ENCODE data around the gene AEN.

The AEN gene

DNA sequence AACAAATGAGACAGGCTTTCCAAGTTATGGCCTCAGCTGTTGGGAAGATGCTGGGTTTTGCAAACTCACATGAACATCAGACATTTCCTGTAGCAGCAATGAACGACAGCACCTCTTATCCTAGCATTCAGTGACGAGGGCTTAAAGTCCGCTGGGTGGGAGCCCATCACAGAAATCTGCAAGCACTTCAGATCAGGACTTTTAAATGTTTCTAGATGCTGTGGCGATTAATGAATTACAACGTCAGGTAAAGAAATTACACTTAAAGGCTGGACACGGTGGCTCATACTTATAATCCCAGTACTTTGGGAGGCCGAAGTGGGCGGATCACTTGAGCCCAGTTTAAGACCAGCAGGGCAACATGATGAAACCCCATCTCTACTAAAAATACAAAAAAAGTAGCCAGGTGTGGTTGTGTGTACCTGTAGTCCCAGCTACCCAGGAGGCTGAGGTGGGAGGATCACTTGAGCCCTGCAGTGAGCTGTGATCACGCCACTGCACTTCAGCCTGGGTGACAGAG, 3.9 kb downstream of the AEN start:
- peaks cover 10 to 55% (median 27%) of the 10 kb centered on the region in 4 experiments for H3K36me3 ChIP-seq (ENCODE audit: control insufficient read depth in 4 of 4, insufficient read depth in 4 of 4, low read length in 3 of 4)
- ChIA-PET CTCF (interaction anchor here (0.6 to 4.2 kb wide), 20 partner anchors 9 to 254 kb away, joined by 3 to 36 read pairs (median 4); no protein-coding TSS in a partner anchor), POLR2A (interaction anchor here (1.1 kb wide), 1 partner anchor 13 kb away, joined by 7 read pairs; the partner anchor contains the start of gene ISG20)
- no peak overlapping the region for H3K4me3 ChIP-seq (ENCODE audit: control insufficient read depth in 1 of 7, extremely low read depth in 1 of 7, insufficient read depth in 4 of 7, low read depth in 2 of 7, low read length in 6 of 7)
- H3K27ac ChIP-seq (ENCODE audit: insufficient read depth in 1 of 2, low read depth in 1 of 2, low read length in 2 of 2, poor library complexity in 1 of 2, severe bottlenecking in 2 of 2) = peak overlapping the region in 1 of 2 experiments; percentile 61
- no peaks in the 10 kb centered on the region for H3K27me3 ChIP-seq (replicated peaks in 2 of 5; ENCODE audit: control insufficient read depth in 4 of 5, insufficient read depth in 5 of 5, low read length in 4 of 5)
- no peaks in the 10 kb centered on the region for H3K9me3 ChIP-seq (ENCODE audit: control extremely low read depth in 1 of 5, control insufficient read depth in 4 of 5, insufficient read depth in 2 of 5, low read depth in 1 of 5, low read length in 4 of 5)
- WGBS (ENCODE audit: insufficient coverage) = 95% methylated on average over 5 of the region's 9 CpGs
- DNase-seq = no peak
- peaks cover 6 to 48% (median 35%) of the 10 kb centered on the region in 4 experiments for H3K4me1 ChIP-seq (ENCODE audit: control extremely low read depth in 1 of 4, control insufficient read depth in 4 of 4, insufficient read depth in 4 of 4, low read length in 3 of 4)

DNA sequence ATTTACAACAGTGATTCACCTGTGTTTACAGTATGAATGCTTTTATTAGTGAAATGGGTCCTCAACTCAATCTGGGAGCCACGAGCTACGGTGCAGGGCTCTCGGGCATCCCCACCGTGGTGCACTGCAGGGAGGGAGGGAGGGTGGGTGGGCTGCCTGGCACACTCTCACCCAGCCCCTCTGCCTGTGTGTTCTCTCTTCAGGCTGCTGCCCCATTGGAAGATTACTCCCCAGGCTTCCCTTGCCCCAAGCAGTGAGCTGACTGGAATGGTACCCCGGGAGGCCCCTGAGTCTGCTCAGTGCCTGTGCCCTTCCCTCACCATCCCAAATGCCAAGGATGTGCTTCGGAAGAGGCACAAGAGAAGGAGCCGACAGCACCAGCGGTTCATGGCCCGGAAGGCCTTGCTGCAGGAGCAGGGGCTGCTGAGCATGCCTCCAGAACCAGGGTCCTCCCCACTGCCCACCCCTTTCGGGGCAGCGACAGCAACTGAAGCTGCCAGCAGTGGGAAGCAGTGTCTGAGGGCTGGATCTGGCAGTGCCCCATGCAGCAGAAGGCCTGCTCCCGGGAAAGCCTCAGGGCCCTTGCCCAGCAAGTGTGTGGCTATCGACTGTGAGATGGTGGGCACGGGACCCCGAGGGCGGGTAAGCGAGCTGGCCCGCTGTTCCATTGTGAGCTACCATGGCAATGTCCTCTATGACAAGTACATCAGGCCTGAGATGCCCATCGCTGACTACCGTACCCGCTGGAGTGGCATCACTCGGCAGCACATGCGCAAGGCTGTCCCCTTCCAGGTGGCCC, 5.0 kb downstream of the AEN start:
- peaks cover 10 to 66% (median 32%) of the 10 kb centered on the region in 4 experiments for H3K36me3 ChIP-seq (ENCODE audit: control insufficient read depth in 4 of 4, insufficient read depth in 4 of 4, low read length in 3 of 4)
- POLR2A ChIA-PET = no interaction called here
- peaks cover 6 to 51% (median 32%) of the 10 kb centered on the region in 4 experiments for H3K4me1 ChIP-seq (ENCODE audit: control extremely low read depth in 1 of 4, control insufficient read depth in 4 of 4, insufficient read depth in 4 of 4, low read length in 3 of 4)
- no peak overlapping the region for H3K4me3 ChIP-seq (ENCODE audit: control insufficient read depth in 1 of 7, extremely low read depth in 1 of 7, insufficient read depth in 4 of 7, low read depth in 2 of 7, low read length in 6 of 7)
- no peak for DNase-seq
- no peaks in the 10 kb centered on the region for H3K9me3 ChIP-seq (ENCODE audit: control extremely low read depth in 1 of 5, control insufficient read depth in 4 of 5, insufficient read depth in 2 of 5, low read depth in 1 of 5, low read length in 4 of 5)
- H3K27me3 ChIP-seq (replicated peaks in 2 of 5; ENCODE audit: control insufficient read depth in 4 of 5, insufficient read depth in 5 of 5, low read length in 4 of 5) = no peaks in the 10 kb centered on the region
- CTCF ChIA-PET = interaction anchor here (0.9 to 4.2 kb wide), 5 partner anchors 8 to 209 kb away, joined by 3 to 36 read pairs (median 21); no protein-coding TSS in a partner anchor
- H3K27ac ChIP-seq (ENCODE audit: insufficient read depth in 1 of 2, low read depth in 1 of 2, low read length in 2 of 2, poor library complexity in 1 of 2, severe bottlenecking in 2 of 2) = no peak overlapping the region
- WGBS (ENCODE audit: insufficient coverage) = 90% methylated on average over 23 of the region's 23 CpGs

DNA sequence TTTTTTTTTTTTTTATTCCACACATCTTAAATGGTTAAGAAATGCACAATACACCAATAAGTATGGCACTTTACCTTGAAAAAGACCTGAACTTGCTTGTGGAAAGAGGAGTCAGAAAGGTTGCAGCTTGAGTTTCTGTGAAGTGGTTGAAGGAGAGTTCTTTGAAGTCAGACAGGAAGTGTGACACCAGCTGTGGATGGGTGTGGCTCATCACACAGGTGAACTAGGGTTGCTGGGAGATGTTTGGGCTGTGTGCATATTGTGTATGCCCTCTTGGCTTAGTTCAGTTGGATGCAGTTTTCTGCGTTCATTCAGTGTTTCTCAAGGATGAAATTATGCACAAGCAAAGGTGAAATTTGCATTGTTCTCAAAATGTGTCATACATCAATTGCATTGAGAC, 6.3 kb downstream of the AEN start:
- Histone ChIP-seq H3K4me1 (ENCODE audit: control extremely low read depth in 1 of 4, control insufficient read depth in 4 of 4, insufficient read depth in 4 of 4, low read length in 3 of 4) (peaks cover 0 to 38% (median 20%) of the 10 kb centered on the region in 4 experiments), H3K4me3 (ENCODE audit: control insufficient read depth in 1 of 7, extremely low read depth in 1 of 7, insufficient read depth in 4 of 7, low read depth in 2 of 7, low read length in 6 of 7) (no peak overlapping the region), H3K9me3 (ENCODE audit: control extremely low read depth in 1 of 5, control insufficient read depth in 4 of 5, insufficient read depth in 2 of 5, low read depth in 1 of 5, low read length in 4 of 5) (no peaks in the 10 kb centered on the region), H3K27ac (ENCODE audit: insufficient read depth in 1 of 2, low read depth in 1 of 2, low read length in 2 of 2, poor library complexity in 1 of 2, severe bottlenecking in 2 of 2) (no peak overlapping the region), H3K36me3 (ENCODE audit: control insufficient read depth in 4 of 4, insufficient read depth in 4 of 4, low read length in 3 of 4) (peaks cover 10 to 79% (median 38%) of the 10 kb centered on the region in 4 experiments), H3K27me3 (replicated peaks in 2 of 5; ENCODE audit: control insufficient read depth in 4 of 5, insufficient read depth in 5 of 5, low read length in 4 of 5) (no peaks in the 10 kb centered on the region)
- WGBS (ENCODE audit: insufficient coverage) = no CpG with 5 or more reads among the region's 1 CpG
- ChIA-PET CTCF (interaction anchor here (0.9 kb wide), 1 partner anchor 32 kb away, joined by 3 read pairs; no protein-coding TSS in a partner anchor), POLR2A (interaction anchor here (0.7 to 1.6 kb wide), 2 partner anchors 11 to 903 kb away, joined by 4 to 8 read pairs; partner anchors contain the start of gene ISG20)
- DNase-seq = no peak

DNA sequence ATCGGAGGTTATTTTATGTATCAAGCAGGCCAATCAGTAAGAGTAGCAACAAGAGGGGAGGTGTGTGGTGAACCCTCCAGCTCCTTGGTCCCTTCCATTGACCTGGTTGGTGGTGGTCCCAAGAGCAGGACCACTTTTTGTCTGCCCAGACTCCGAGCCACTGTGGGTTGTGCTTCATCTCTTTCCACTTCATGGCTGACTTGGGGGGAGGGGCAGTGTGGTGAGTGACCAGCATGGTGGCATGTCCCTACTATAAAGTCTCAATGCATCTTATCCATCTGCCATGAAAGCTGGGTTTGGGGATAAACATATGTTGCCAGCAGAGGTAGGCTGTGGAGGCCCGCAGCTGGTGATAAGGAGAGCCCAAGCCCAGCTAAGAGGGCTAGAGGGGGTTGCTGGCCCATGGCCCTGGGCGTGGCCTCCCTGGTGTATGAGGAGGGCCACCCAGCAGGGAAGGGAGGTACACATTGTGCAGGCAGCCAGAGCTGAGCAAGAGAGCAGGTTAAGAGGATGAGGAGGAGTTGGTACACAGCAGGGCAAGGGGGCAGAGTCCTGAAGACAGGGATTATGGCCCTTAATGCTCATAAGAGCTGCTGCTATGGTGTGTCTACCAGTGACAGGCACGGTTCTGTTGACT, 7.0 kb downstream of the AEN start:
- ChIA-PET POLR2A (interaction anchor here (0.7 to 1.6 kb wide), 2 partner anchors 10 to 903 kb away, joined by 4 to 8 read pairs; partner anchors contain the start of gene ISG20), CTCF (interaction anchor here (0.8 kb wide), 1 partner anchor 36 kb away, joined by 3 read pairs; no protein-coding TSS in a partner anchor)
- H3K4me3 ChIP-seq (ENCODE audit: control insufficient read depth in 1 of 7, extremely low read depth in 1 of 7, insufficient read depth in 4 of 7, low read depth in 2 of 7, low read length in 6 of 7) = no peak overlapping the region
- no peak for DNase-seq
- H3K27ac ChIP-seq (ENCODE audit: insufficient read depth in 1 of 2, low read depth in 1 of 2, low read length in 2 of 2, poor library complexity in 1 of 2, severe bottlenecking in 2 of 2) = no peak overlapping the region
- H3K9me3 ChIP-seq (ENCODE audit: control extremely low read depth in 1 of 5, control insufficient read depth in 4 of 5, insufficient read depth in 2 of 5, low read depth in 1 of 5, low read length in 4 of 5) = no peaks in the 10 kb centered on the region
- H3K27me3 ChIP-seq (replicated peaks in 2 of 5; ENCODE audit: control insufficient read depth in 4 of 5, insufficient read depth in 5 of 5, low read length in 4 of 5) = no peaks in the 10 kb centered on the region
- WGBS (ENCODE audit: insufficient coverage) = 100% methylated on average over 4 of the region's 5 CpGs
- H3K36me3 ChIP-seq (ENCODE audit: control insufficient read depth in 4 of 4, insufficient read depth in 4 of 4, low read length in 3 of 4) = peaks cover 10 to 80% (median 38%) of the 10 kb centered on the region in 4 experiments
- H3K4me1 ChIP-seq (ENCODE audit: control extremely low read depth in 1 of 4, control insufficient read depth in 4 of 4, insufficient read depth in 4 of 4, low read length in 3 of 4) = peaks cover 0 to 31% (median 15%) of the 10 kb centered on the region in 4 experiments

DNA sequence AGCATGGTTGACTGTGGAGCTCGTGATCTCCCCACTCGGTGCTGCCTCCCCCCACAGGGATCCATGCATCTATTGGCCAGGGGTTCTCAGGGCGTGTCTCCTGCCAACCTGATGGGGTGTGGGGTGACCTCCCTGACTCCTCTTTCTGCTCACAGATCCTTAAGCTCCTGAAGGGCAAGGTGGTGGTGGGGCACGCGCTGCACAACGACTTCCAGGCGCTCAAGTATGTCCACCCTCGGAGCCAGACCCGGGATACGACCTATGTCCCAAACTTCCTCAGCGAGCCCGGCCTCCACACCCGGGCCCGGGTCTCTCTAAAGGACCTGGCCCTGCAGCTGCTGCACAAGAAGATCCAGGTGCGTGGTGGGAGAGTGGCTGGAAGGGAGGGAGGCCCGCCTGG, 7.9 kb downstream of the AEN start:
- Histone ChIP-seq H3K27me3 (replicated peaks in 2 of 5; ENCODE audit: control insufficient read depth in 4 of 5, insufficient read depth in 5 of 5, low read length in 4 of 5) (no peaks in the 10 kb centered on the region), H3K4me1 (ENCODE audit: control extremely low read depth in 1 of 4, control insufficient read depth in 4 of 4, insufficient read depth in 4 of 4, low read length in 3 of 4) (peaks cover 0 to 25% (median 9%) of the 10 kb centered on the region in 4 experiments), H3K36me3 (ENCODE audit: control insufficient read depth in 4 of 4, insufficient read depth in 4 of 4, low read length in 3 of 4) (peaks cover 10 to 73% (median 38%) of the 10 kb centered on the region in 4 experiments), H3K4me3 (ENCODE audit: control insufficient read depth in 1 of 7, extremely low read depth in 1 of 7, insufficient read depth in 4 of 7, low read depth in 2 of 7, low read length in 6 of 7) (no peak overlapping the region), H3K27ac (ENCODE audit: insufficient read depth in 1 of 2, low read depth in 1 of 2, low read length in 2 of 2, poor library complexity in 1 of 2, severe bottlenecking in 2 of 2) (no peak overlapping the region), H3K9me3 (ENCODE audit: control extremely low read depth in 1 of 5, control insufficient read depth in 4 of 5, insufficient read depth in 2 of 5, low read depth in 1 of 5, low read length in 4 of 5) (no peaks in the 10 kb centered on the region)
- ChIA-PET POLR2A (interaction anchor here (1.6 kb wide), 1 partner anchor 9 kb away, joined by 8 read pairs; the partner anchor contains the start of gene ISG20), CTCF (interaction anchor here (1.2 kb wide), 1 partner anchor 27 kb away, joined by 3 read pairs; no protein-coding TSS in a partner anchor)
- WGBS (ENCODE audit: insufficient coverage) = 94% methylated on average over 8 of the region's 16 CpGs
- no peak for DNase-seq

DNA sequence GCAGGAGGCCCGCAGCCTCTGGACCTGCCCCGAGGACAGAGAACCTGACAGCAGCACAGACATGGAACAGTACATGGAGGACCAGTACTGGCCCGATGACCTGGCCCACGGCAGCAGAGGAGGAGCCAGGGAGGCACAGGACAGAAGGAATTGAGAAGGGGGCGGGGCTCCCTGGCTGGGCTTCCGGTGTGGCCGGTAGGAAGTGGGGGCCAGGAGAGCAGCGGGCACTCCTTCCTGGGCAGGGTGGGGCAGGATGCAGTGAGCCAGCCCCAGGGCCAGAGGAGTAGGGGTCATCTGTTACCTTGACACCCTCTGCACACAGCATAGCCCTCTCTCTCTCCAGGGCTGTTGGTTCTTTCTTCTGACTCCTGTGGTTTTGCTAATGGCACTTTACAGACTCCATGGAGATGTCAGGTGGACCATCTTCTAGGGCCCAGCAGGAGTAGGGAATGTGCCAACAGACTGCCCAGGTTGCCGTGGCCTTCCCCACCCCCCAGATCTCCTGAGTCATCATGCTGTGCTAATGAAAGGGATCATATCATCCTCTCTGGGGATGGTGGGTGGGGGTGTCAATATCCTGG, 9.1 kb downstream of the AEN start:
- Histone ChIP-seq H3K4me3 (ENCODE audit: control insufficient read depth in 1 of 7, extremely low read depth in 1 of 7, insufficient read depth in 4 of 7, low read depth in 2 of 7, low read length in 6 of 7) (peak overlapping the region in 2 of 7 experiments; percentile 12 to 19), H3K27ac (ENCODE audit: insufficient read depth in 1 of 2, low read depth in 1 of 2, low read length in 2 of 2, poor library complexity in 1 of 2, severe bottlenecking in 2 of 2) (no peak overlapping the region), H3K27me3 (replicated peaks in 2 of 5; ENCODE audit: control insufficient read depth in 4 of 5, insufficient read depth in 5 of 5, low read length in 4 of 5) (no peaks in the 10 kb centered on the region), H3K36me3 (ENCODE audit: control insufficient read depth in 4 of 4, insufficient read depth in 4 of 4, low read length in 3 of 4) (peaks cover 10 to 71% (median 38%) of the 10 kb centered on the region in 4 experiments), H3K9me3 (ENCODE audit: control extremely low read depth in 1 of 5, control insufficient read depth in 4 of 5, insufficient read depth in 2 of 5, low read depth in 1 of 5, low read length in 4 of 5) (no peaks in the 10 kb centered on the region), H3K4me1 (ENCODE audit: control extremely low read depth in 1 of 4, control insufficient read depth in 4 of 4, insufficient read depth in 4 of 4, low read length in 3 of 4) (peaks cover 0 to 19% (median 8%) of the 10 kb centered on the region in 4 experiments)
- 37% methylated on average over 8 of the region's 9 CpGs for WGBS (ENCODE audit: insufficient coverage)
- POLR2A ChIA-PET = no interaction called here
- DNase-seq = no peak
- CTCF ChIA-PET = interaction anchor here (1.2 to 2.3 kb wide), 5 partner anchors 8 to 205 kb away, joined by 3 to 6 read pairs (median 5); no protein-coding TSS in a partner anchor
